NCI-H524 treated with DMSO at 0.1 percent for 48 hours (cell line): Measurements from ENCODE around the gene LIX1L.

Experiments used
- DNase-seq: peaks from one replicate; lab custom pipeline; 2025; lab: John Stamatoyannopoulos, UW

The LIX1L gene

DNA sequence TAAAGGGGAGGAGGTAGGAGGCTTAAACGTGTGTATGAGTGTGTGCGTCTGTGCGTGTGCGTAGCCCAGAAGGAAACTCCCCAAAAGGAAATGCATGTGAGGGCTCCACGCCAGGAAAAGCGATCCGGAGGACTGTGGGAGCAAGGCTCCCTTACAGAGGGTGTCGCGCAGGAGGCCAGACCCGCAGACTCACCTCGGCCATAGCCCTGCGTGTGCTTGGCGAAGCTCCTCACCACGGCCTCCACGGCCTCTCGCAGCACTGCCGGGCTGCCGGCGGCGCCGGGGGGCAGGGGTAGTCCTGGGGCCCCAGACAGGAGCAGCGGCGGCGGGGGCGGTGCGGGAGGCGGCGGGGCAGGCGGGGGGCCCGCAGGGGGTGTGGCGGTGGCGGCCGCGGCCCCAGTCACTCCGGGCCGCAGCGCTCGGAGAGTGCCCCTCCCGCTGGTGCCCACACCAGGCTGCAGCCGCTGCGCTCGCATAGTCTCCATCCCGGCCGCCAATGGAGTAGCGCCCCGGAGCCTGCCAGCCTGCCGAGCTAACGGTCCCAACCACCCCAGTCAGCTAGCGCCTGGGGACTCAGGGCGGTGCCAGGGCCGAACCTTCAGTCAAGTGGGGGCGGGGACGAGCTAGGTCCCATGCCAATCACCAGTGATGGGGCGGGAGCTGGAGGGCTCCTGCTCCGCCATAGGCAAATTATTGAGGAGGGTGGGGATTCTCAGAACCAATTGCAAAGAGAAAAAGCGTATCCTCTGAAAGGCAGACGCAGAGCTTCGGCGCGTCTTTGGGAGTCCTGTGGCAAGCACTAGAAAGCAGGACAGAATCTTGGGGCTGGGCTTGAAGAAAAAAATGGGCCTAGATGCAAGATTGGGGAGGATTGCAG lies at the start of gene LIX1L:
Gene LIX1L (minus strand): TSS at position 575 of the 877 bp plus-strand sequence. CDS start 90 bp downstream, at position 485.
- DNase-seq = peak; percentile 91

DNA sequence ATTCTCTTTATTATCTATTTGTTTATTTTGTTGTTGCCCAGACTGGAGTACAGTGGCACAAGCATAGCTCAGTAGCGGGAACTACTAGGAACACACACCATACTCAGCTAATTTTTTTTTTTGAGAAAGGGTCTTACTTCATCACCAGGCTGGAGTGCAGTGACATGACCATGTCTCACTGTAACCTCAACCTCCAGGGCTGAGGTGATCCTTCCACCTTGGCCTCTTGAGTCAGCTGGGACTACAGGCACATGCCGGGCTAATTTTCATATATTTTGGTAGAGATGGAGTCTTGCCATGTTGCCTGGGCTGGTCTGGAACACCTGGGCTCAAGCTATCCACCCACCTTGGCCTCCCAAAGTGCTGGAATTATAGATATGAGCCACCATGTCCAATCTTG lies 43.9 kb upstream of the LIX1L start:
- DNase-seq = no peak

DNA sequence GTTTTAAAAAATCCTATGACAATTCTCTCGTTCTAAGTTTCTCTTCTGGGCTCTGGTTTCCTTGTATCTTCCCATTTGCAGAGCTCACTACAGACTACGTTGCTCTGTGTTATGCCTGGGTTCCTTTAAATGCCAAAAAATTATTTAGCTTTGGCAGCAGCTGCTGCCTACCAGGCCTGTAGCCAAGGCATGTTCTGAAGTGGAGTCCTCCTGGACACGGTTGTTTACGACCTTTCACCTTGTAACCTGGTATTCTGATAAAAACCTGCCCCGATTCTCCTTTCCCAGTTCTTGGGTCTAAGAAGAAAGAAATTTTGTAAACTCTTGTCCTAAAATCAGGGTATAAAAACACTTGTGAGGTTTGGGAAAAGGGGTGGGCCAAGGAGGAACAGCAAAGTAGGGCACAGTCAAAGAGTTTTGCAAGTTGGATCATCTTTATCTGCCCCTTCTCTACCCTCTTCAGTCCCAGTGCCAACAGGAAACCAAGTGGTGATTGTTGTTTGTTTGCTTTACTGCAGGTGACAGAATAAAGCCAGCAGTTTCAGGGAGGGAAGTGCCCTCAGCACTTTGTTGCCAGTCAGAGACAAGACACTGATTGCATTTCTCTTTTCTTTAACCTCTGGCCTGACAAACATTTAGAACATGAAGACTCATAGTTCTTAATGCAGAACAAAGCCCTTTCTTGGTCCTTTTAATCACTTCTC lies 41.7 kb upstream of the LIX1L start:
- DNase-seq = no peak

DNA sequence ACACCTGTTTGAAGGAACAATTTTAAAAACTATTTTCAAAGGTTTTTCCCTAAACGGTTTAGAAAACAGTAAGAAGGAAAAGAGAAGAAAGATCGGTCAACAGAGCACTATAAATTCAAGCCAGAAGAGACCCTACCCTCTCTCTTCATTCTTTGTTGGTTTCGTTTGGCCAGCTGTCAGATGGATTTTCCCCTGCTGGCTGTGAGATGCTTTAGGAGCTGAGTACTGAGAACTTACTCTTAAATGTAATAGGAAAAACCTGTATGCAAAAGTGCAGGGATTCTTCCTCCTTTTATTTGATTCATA lies 39.9 kb upstream of the LIX1L start:
- no peak for DNase-seq

DNA sequence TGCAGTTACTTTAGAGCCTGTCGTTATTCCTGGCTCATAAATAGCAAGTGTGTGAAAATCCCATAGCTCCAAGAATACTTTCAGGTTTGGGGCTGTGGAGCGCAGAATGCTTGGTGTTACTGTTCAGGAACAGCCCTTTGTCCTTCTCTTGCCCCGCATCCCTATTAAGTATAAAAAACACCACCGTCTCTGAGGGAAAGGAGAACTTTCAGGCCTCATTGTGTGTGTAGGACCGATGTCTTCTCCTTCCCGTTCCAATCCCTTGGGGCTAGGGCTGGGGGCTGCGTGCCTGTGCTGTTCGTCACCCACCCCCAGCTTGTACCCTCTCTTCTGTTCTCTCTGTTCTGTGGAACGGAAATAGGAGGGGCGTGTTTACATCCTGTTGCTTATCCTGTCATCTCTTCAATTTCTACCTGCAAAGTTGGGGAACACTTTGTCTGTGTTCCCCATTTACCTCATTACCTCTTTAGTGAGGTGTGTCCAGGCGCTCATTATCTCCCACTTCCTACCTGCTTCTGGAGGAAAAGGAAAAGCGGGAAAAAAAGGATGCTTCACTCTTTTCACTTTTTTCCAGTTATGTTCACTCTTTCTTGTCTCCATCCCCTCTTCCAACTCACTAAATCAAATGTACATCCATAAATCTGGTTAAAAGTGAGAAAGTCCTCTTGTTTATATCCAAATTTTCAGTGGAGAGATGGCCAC lies 39.4 kb upstream of the LIX1L start:
- no peak for DNase-seq

DNA sequence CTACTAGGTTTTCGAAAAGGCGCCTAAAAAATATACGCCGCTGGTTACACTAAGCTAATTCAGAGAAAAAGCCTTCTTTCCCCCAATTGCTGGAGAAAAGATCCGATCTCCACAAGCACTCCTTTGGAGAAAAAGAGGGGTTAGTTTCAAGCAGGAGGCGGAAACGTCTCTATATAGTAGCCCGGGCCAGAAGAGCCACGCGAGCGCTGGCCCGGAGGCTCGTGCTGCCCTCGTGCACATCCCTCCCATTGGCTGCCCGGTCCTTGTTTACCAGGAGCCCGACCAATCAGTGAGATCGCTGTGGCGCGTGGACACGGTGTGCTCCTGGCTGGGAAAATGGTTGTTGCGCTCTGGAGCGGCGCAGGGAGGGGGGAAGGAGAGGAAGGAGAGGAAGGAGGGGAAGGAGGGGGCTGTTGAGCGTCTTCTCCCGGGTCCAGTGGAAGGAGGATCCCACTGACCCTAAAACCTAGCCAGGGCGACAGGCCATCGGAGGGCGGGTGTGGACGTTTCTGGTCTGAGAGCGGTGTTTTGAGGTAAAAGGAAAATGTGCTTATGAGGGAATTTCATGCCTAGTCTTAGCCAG lies 38.7 kb upstream of the LIX1L start, which contains the start of gene TXNIP:
Gene TXNIP (minus strand): TSS at position 147 of the 583 bp plus-strand sequence. CDS start 313 bp downstream, outside the sequence.
- DNase-seq = peak; percentile 95

DNA sequence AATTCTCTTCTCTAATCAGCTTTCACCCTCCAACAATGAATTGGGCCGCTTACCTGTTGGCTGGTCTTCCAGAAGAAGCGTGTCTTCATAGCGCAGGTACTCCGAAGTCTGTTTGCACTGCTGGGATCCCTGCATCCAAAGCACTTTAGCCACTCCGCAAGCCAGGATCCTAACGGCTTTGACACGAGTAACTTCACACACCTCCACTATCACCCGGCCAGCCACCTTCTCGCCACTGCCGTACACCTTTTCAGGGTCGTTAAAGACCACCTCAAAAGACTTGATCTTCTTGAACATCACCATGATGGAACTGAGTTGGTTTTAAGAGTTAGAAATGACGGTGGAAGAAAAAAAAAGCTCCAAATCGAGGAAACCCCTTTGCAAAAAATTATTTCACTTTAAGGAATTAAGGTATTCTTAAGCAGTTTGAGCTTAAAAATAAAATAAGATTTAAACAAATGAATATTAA lies 38.2 kb upstream of the LIX1L start:
- no peak for DNase-seq

DNA sequence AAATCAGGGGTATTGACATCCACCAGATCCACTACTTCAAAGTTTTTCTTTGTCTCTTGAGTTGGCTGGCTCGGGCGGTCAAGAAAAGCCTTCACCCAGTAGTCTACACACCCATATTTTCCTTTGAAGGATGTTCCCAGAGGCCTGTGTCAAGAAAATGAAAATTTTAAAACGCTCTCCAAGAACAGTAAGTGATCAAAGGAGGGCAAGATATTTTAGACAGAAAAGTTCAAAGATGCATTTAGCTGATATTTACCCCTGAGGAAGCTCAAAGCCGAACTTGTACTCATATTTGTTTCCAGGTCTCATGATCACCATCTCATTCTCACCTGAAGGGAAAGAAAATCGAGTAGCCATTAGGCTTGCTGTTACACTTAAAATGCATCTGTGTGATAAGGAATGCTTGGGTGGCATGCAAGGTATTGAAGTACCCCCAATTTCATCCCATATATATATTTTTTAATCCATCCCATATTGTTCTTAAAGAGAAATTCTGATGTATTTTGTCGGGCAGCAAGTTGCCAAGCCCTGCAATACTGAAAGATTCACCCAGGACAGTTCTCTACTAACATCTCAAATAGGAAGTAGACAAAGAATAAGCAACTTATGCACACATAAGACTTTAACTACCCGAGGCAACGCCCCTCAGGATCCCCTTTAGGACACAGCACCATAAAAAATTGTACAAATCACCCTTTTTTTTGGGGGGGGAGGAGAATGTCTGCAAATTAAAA lies 37.5 kb upstream of the LIX1L start:
- DNase-seq = no peak

DNA sequence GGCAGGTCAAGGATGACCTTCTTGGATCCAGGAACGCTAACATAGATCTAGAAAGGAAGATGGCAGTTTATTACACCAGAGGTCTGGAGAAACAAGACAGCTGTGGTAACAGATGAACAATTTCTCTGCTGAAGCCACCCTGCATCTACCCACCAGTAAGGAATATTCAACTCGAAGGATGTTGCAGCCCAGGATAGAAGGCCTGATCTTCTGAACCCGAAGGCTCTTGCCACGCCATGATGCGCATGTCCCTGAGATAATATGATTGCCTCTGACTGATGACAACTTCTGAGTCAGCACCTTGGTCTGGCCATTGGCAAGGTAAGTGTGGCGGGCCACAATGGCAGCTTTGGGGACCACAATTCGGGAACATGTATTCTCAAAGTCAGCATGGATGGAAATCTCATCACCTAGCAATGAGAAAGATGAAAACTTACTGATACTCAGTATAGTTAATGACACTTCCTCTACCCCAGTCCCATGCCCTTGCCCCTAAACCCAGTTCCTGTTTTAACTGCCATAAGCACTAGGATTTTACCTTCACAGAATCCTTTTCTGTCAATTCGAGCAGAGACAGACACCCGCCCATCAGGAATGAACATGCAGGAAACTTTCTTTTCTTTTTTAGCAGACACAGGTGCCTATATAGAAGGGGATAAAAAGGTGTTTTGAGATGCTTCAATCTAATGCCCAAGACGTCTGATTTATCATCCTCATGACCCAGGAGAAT lies 36.7 kb upstream of the LIX1L start:
- no peak for DNase-seq

DNA sequence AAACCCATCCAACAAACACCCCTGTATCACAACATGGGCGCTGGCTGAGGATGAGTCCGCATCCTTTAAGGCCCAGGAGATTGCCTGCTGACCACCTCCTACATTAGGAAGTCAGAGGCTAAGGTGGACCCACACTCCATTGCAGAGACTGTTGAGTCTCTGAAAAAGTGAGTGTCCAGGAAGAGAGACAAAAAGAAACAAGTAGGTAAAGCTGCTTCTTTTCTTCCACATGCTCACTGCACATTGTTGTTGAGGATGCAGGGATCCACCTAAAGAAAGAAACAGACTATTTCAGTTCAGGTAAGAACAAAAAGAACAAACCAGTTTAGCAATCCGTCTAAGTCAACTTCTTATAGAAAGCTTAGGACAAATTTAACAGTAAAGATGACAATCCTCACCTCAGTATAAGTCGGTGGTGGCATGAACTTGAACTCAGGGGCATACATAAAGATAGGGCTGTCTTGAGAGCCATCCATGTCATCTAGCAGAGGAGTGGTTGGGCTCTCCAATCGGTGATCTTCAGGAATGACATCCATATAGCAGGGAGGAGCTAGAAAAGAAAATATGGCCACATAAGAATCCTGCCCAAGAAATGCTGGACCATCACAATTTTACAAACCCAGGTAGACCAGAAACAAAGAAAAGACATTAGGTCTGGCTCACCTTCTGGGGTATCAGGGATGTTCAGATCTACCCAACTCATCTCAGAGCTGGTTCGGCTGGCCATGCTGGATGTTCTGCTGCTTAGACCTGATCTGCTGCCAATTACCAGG lies 36.0 kb upstream of the LIX1L start:
- no peak for DNase-seq

DNA sequence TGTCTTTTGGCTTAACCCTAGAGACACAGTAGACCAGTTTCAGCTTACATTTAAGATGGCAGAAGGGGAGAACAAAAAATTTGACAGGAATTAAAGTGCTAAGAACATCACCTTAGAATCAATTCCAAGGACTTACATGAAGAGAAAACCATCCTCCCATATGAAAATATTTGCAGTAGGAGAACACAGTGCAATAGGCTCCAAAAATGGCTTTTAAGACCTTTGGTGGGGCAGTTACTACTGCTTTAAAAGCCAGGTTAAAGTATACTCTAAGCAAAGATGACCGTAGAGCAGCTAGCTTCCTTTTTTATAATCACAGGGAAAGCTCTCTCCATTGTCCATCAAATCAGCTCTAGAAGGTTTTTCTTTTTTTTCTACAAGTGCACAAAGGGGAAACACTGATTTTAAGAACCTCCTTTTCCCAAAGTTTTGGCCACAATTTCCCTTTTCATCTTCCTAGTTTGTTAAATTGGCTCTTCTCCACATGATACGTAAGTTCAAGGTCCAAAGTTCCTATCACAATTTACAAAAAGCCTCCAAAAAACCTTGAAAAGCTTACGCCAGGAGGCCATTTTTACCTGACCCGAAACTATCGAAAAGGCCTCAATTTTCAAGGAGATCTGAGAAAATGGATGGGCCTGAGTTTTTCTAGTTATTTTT lies 35.3 kb upstream of the LIX1L start:
- DNase-seq = no peak

DNA sequence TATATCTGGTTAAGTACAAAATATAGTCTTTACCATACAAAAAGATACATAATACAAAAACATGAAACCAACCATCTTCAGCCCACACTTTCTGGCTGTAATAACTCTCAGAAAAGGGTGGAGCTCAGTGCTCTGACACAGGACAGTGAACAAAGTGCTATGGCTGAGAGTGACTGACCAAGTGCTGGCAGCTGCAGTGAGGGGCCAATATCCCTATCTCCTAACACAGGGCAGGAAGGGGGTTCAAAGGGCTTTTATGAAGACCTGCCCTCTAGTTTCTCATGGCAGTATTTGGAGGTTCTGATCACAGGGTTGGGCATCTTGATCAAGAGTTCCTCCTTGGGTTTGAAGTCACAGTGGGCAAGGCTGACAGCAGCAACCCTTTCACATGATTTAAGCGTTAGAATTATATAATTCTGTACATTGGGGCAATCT lies 34.7 kb upstream of the LIX1L start:
- DNase-seq = no peak

DNA sequence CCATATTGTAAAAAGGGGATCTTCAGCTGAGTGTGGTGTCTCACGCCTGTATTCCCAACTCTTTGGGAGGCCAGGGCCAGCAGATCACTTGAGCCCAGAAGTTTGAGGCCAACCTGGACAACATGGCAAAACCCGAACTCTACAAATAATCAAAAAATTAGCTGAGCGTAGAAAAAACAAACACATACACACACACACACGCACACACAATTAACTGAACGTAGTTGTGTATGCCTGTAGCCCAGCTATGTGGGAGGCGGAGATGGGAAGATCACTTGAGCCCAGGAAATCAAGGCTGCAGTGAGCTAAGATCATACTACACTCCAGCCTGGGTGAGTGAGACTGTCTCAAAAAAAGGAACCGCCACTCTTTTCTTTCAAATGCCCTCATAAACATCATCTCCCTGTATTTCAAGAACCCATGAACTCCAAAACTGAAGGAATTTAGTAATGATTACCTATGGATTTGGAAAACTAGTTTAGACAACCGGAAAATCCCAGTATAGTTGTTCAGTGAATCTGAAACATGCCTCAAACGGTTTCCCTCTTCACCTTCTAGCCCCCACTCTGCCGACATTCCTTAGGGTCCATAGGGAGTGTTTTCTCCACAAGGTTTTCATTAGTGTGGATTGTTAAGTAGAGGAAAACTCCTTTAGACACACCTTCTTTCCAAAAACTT lies 34.1 kb upstream of the LIX1L start:
- DNase-seq = no peak

DNA sequence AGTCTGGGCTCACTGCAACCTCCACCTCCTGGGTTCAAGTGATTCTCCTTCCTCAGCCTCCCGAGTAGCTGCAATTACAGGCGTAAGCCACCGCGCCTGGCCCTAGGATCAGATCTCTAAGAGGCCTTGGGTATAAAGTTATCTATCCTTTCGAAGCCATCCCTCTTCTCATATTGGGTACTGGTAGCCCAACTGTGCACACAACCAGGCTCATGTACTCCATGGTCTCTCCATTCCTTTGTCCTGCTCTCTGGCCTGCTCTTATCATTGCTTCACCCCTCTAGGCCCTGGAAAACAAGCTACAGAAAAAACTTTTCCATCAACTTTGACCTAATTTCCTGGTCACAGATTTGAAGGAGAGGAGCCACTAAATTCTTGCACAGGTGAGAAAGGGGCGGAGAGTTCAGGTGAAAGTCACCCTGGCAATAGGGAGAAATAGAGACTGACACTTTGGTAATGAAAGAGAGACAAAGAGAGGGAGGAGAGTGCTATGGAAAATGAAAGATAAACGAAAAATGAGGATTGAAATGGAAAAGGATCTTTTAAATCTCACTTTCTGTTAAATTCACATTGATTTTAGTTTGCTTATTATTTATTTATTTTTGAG lies 32.5 kb upstream of the LIX1L start:
- no peak for DNase-seq

DNA sequence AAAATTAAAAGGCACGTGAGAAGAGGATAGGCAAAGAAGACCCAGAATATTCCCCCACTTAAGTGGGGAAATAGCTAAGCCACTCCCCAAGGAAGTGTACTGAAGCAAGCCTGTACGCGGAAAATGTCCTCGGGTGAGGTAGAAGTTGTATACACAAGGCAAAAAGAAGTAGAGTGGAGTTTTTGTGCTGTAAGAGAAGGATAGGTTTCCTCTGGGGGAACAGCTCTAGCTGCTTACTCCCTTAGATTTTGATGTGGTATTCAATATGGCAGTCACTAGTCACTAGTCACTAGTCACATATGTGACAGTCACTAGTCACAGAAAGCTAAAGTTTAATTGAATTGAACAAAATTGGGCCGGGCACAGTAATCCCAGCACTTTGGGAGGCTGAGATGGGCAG lies 31.0 kb upstream of the LIX1L start:
- no peak for DNase-seq

DNA sequence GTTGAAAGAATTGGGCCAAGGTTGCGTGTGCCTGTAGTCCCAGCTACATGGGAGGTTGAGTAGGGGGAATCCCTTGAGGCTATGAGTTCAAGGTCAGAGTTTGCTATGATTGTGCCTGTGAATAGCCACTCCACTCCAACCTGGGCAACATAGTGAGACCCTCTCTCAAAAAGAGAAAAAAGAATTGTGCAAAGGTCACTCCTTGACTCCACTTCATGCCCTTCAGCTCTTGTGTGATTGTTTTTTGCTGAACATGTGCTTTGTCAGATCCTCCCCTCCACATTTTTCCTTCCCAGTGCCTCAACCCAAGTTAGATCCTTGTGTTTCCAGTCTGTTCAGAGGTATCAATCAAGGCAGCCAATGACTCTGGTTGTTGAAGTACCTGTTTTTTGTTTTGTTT lies 30.1 kb upstream of the LIX1L start:
- DNase-seq = no peak

DNA sequence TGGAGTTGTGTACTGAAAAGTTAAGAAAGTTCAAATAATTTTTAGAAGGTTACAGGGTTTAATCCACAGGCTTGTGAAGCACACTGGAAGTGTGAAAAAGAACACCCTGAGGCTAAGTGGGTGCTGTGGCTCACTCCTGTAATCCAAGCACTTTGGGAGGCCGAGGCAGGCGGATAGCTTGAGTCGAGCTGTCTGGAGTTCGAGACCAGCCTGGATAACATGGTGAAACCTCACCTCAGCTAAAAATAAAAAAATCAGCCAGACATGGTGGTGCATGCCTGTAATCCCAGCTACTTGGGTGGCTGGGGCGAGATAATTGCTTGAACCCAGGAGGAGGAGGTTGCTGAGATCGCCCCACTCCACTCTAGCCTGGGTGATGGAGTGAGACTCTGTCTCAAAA lies 28.7 kb upstream of the LIX1L start:
- DNase-seq = no peak
